Sigmoid colon (tissue), 7 donors: ENCODE measurements around the gene CCDC85C. TPM values are rescaled to one million over a fixed set of nuclear protein-coding genes. Genes with fewer than 3 reads are reported as not detected.
A peak's percentile ranks its signal among the peaks of the same experiment; 100 is the strongest.

Experiments
- DNase-seq: peaks from one replicate; pipeline ENCODE4 v3.0.0-alpha.2; 2019
- H3K27ac ChIP-seq, 4 donors: fragments of 200-600 bp; sonication (generic); one replicate each; pipeline ENCODE4 v1.5.1; 2016 to 2019; ENCODE audit warnings: mild to moderate bottlenecking in 1 of 4
- H3K27me3 ChIP-seq, 3 donors: fragments of 200-600 bp; sonication (generic); one replicate each; pipeline ENCODE4 v1.5.1; 2019; ENCODE audit warnings: mild to moderate bottlenecking in 1 of 3
- H3K36me3 ChIP-seq, 4 donors: fragments of 200-600 bp; sonication (generic); one replicate each; pipeline ENCODE4 v1.5.1; 2016 to 2019
- H3K4me1 ChIP-seq, 4 donors: fragments of 200-600 bp; sonication (generic); one replicate each; pipeline ENCODE4 v1.5.1; 2017 to 2019
- H3K4me3 ChIP-seq, 4 donors: fragments of 200-600 bp; sonication (generic); one replicate each; pipeline ENCODE4 v1.5.1; 2017 to 2019; ENCODE audit warnings: mild to moderate bottlenecking in 2 of 4, moderate library complexity in 1 of 4
- H3K9me3 ChIP-seq, 4 donors: fragments of 200-600 bp in 3 of 4; sonication (generic) in 3 of 4; one replicate each; pipeline versions ENCODE4 v1.5.1 to v1.6.1; 2013 to 2019
- CTCF ChIP-seq, 4 experiments: fragments of 450-650 bp in 3 of 4; fragments of 200-600 bp in 1 of 4; IDR thresholded peaks; one replicate each; pipeline ENCODE4 v1.5.1; 2016 to 2019; ENCODE audit warnings: antibody characterized with exemption in 4 of 4, mild to moderate bottlenecking in 3 of 4, moderate library complexity in 2 of 4
- EP300 ChIP-seq, 4 donors: sonication (generic); formaldehyde crosslinking; IDR thresholded peaks; one replicate each; pipeline ENCODE4 v1.6.1; 2017; ENCODE audit warnings: antibody characterized with exemption in 4 of 4
- POLR2A ChIP-seq, 2 donors: fragments of 450-650 bp; IDR thresholded peaks; one replicate each; pipeline ENCODE4 v1.6.1; 2016; ENCODE audit warnings: antibody characterized with exemption in 2 of 2, mild to moderate bottlenecking in 2 of 2, moderate library complexity in 2 of 2
- POLR2AphosphoS5 ChIP-seq, 4 donors: sonication (generic); formaldehyde crosslinking; IDR thresholded peaks; one replicate each; pipeline ENCODE4 v1.6.1; 2017; ENCODE audit warnings: antibody characterized with exemption in 4 of 4
- WGBS, 2 donors: extraction: QIAGEN DNeasy Blood & Tissue Kit; methylation state at CpG; one replicate each; pipeline ENCODE4 v1.1.7; 2013; 5-methylcytosine and 5-hydroxymethylcytosine counted together
- intact Hi-C: fragments of 100-400 bp; cut with DNase I; formaldehyde crosslinking; loops from one replicate; pipeline ENCODE4 v1.15.1; 2023
- polyA plus RNA-seq, 3 donors: library from polyadenylated mRNA; stranded (reverse); fragments of 200-250 nt; gene quantifications; one replicate each; pipeline ENCODE4 v1.2.3, GENCODE V29; 2013
- total RNA-seq, 4 donors: library from RNA; depleted of rRNA; stranded (reverse); fragments of >200 nt; gene quantifications; one replicate each; pipeline ENCODE4 v1.1.0, GENCODE V29; 2016
- donor health status: healthy with polysubstance abuse.
- donor health status: Bipolar disorder and iron deficiency.
- donor health status: healthy.

CCDC85C gene
- total and polyA plus RNA-seq, 7 donors, result 11.4 to 79.0 (median 28.1) TPM

GRCh38 chr14:99548255-99548654, 55.8 kb downstream of the CCDC85C start:
- peak overlapping the region; percentile 64 to 94 (median 87) for H3K27ac ChIP-seq
- no peak overlapping the region for H3K4me3 ChIP-seq
- 87 to 91% methylated on average over 18 of the region's 18 CpGs for WGBS, 2 donors
- intact Hi-C loops, result no loop called here
- H3K36me3 ChIP-seq, result no peaks in the 10 kb centered on the region
- TF ChIP-seq POLR2A (IDR thresholded peaks at IDR 0.05) (no peak), POLR2AphosphoS5 (IDR thresholded peaks at IDR 0.05) (peak; percentile 22 to 80 (median 60))
- H3K4me1 ChIP-seq, result peaks cover 0 to 97% (median 92%) of the 10 kb centered on the region in 4 donors
- H3K9me3 ChIP-seq, result no peaks in the 10 kb centered on the region
- H3K27me3 ChIP-seq, result no peaks in the 10 kb centered on the region
- DNase-seq, result peak; percentile 90

DNA sequence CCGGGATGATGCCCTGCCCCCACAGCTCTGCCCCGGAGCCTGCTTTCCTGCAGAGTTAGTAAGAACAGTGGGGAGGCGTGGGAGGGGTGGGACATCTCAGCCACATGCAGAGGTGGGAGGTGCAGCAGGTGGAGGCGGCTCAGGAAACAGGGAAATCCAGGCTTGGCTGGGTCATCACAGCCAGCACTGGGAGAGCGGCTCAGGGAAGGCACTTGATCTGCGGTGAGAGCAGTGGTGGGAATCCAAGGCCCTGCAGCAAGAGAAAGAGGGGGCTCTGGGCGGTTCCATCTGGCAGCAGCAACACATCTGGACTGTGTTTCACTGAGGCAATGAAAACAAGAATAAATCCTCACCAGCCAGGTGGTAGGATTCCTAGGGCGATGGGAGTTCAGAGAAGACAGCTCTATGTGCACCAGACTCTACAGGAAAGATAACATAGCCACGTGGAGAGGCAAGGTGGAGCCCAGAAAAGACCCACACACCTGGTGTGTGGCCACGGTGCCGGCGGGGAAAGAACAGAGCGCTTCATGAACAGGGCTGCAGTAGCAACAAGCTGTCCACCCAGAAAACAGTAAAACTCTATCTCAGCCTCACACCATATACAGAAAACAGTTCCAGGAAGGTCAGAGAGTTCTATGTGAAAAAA, 57.6 kb downstream of the CCDC85C start:
- H3K27ac ChIP-seq, result peak overlapping the region in 3 of 4 donors; percentile 83 to 94 (median 91)
- no peak for DNase-seq
- H3K9me3 ChIP-seq, result no peaks in the 10 kb centered on the region
- H3K36me3 ChIP-seq, result no peaks in the 10 kb centered on the region
- TF ChIP-seq CTCF (IDR thresholded peaks at IDR 0.05), result no peak
- no peak for TF ChIP-seq POLR2A (IDR thresholded peaks at IDR 0.05)
- TF ChIP-seq POLR2AphosphoS5 (IDR thresholded peaks at IDR 0.05), result peak in 3 of 4 donors; percentile 53 to 72 (median 70)
- peak in 1 of 4 donors; percentile 18 for TF ChIP-seq EP300 (IDR thresholded peaks at IDR 0.05)
- WGBS, 2 donors, result 71 to 75% methylated on average over 13 of the region's 13 CpGs
- peaks cover 0 to 96% (median 88%) of the 10 kb centered on the region in 4 donors for H3K4me1 ChIP-seq
- intact Hi-C loops, result no loop called here
- no peaks in the 10 kb centered on the region for H3K27me3 ChIP-seq
- no peak overlapping the region for H3K4me3 ChIP-seq

DNA sequence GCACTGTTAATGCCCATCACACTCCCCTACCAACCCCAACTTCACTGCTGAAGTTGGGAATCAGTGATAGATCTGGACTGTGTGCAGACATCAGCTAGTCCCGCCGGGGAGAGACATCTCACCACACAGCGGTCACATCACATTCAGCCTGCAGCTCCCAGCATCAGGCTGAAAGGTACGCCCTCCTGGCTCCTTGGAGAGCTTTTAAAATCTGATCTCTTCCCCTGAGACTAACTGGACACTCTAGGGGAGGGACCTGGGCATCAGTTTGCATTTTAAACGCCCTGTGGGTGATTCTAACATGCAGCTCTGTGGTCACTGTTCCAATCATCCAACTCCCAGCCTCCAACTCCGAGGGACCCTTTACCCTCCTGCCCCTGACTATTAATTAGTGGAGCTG, 58.4 kb downstream of the CCDC85C start:
- TF ChIP-seq CTCF (IDR thresholded peaks at IDR 0.05) (no peak), EP300 (IDR thresholded peaks at IDR 0.05) (no peak), POLR2AphosphoS5 (IDR thresholded peaks at IDR 0.05) (no peak), POLR2A (IDR thresholded peaks at IDR 0.05) (no peak)
- no peaks in the 10 kb centered on the region for H3K36me3 ChIP-seq
- no peak for DNase-seq
- 83 to 89% methylated on average over 6 of the region's 6 CpGs for WGBS, 2 donors
- H3K27ac ChIP-seq, result peak overlapping the region in 3 of 4 donors; percentile 83 to 94 (median 91)
- intact Hi-C loops, result no loop called here
- H3K4me1 ChIP-seq, result peaks cover 0 to 96% (median 88%) of the 10 kb centered on the region in 4 donors
- no peak overlapping the region for H3K4me3 ChIP-seq
- no peaks in the 10 kb centered on the region for H3K27me3 ChIP-seq
- H3K9me3 ChIP-seq, result no peaks in the 10 kb centered on the region

- Histone ChIP-seq H3K4me3 (no peak overlapping the region), H3K27ac (peak overlapping the region in 3 of 4 donors; percentile 83 to 94 (median 91)), H3K4me1 (peaks cover 0 to 96% (median 88%) of the 10 kb centered on the region in 4 donors), H3K27me3 (no peaks in the 10 kb centered on the region), H3K9me3 (no peaks in the 10 kb centered on the region), H3K36me3 (no peaks in the 10 kb centered on the region)
- TF ChIP-seq EP300 (IDR thresholded peaks at IDR 0.05), result no peak
- TF ChIP-seq POLR2A (IDR thresholded peaks at IDR 0.05), result no peak
- no peak for TF ChIP-seq CTCF (IDR thresholded peaks at IDR 0.05)
- TF ChIP-seq POLR2AphosphoS5 (IDR thresholded peaks at IDR 0.05), result no peak
- DNase-seq, result no peak
- intact Hi-C loops, result no loop called here
- WGBS, 2 donors, result 79 to 80% methylated on average over 11 of the region's 11 CpGs
These were observed 59.0 kb downstream of the CCDC85C start for GRCh38 chr14:99544991-99545390.

DNA sequence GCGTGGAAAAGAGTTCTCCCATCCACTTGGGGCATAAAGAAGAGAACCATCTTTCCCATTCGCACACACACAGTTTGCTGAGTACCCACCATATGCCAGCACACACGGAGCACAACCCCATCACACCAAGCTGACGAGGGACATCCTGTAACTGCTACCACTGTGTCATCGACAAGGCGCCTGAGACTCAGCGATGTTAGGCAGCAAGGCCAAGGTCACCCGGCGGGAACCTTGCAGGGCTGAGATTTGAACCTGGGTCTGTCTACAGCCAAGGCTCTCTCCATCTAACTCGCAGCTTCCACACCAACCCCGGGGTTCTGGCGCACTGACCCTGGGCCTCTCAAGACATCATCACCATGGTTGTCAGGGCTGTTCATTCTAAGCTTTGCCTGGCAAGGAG, 60.0 kb downstream of the CCDC85C start:
- no peak for TF ChIP-seq EP300 (IDR thresholded peaks at IDR 0.05)
- TF ChIP-seq POLR2AphosphoS5 (IDR thresholded peaks at IDR 0.05), result no peak
- TF ChIP-seq POLR2A (IDR thresholded peaks at IDR 0.05), result no peak
- no peak for TF ChIP-seq CTCF (IDR thresholded peaks at IDR 0.05)
- Histone ChIP-seq H3K27me3 (no peaks in the 10 kb centered on the region), H3K4me1 (peaks cover 0 to 96% (median 86%) of the 10 kb centered on the region in 4 donors), H3K9me3 (no peaks in the 10 kb centered on the region), H3K4me3 (no peak overlapping the region), H3K36me3 (no peaks in the 10 kb centered on the region), H3K27ac (peak overlapping the region in 3 of 4 donors; percentile 83 to 94 (median 91))
- DNase-seq, result no peak
- intact Hi-C loops, result no loop called here
- WGBS, 2 donors, result 90 to 92% methylated on average over 12 of the region's 12 CpGs
